Tibial artery (tissue), 4 donors: ENCODE data around the gene HBEGF.

Experiments used
- DNase-seq, 2 donors: peaks; one replicate each; pipeline ENCODE4 v3.0.0-alpha.2; 2019
- H3K27ac ChIP-seq, 2 donors: fragments of 200-600 bp; sonication (generic) in 1 of 2; 1 replicate in 1 of 2; 2 replicates in 1 of 2; pipeline ENCODE4 v1.5.1; 2018 to 2019; ENCODE audit warnings: mild to moderate bottlenecking in 1 of 2
- H3K27me3 ChIP-seq, 2 donors: fragments of 200-600 bp; sonication (generic) in 1 of 2; one replicate each; pipeline versions ENCODE4 v1.5.1 to v1.6.0; 2016 to 2019
- H3K36me3 ChIP-seq, 3 donors: fragments of 200-600 bp; sonication (generic) in 2 of 3; one replicate each; pipeline ENCODE4 v1.5.1; 2016 to 2019; ENCODE audit warnings: mild to moderate bottlenecking in 2 of 3
- H3K4me1 ChIP-seq, 4 donors: fragments of 200-600 bp; sonication (generic) in 2 of 4; 1 replicate in 3 of 4; 2 replicates in 1 of 4; pipeline ENCODE4 v1.5.1; 2016 to 2019
- H3K4me3 ChIP-seq, 2 donors: fragments of 200-600 bp; sonication (generic) in 1 of 2; 1 replicate in 1 of 2; 2 replicates in 1 of 2; pipeline ENCODE4 v1.5.1; 2018 to 2019; ENCODE audit warnings: mild to moderate bottlenecking in 2 of 2
- H3K9me3 ChIP-seq, 3 donors: fragments of 200-600 bp; sonication (generic) in 1 of 3; one replicate each; pipeline ENCODE4 v1.5.1; 2016 to 2019
- CTCF ChIP-seq, 2 experiments: fragments of 200-600 bp in 1 of 2; fragments of 450-650 bp in 1 of 2; IDR thresholded peaks; one replicate each; pipeline ENCODE4 v1.5.1; 2017 to 2019; ENCODE audit warnings: antibody characterized with exemption in 2 of 2, mild to moderate bottlenecking in 1 of 2, moderate library complexity in 1 of 2
- intact Hi-C: fragments of 100-400 bp; cut with DNase I; formaldehyde crosslinking; loops from one replicate; pipeline ENCODE4 v1.15.0; 2023; ENCODE audit warnings: low total_unique reads

HBEGF gene

GRCh38 chr5:140340605-140341121 is 5.7 kb downstream of the HBEGF start:
- peaks cover 0 to 59% (median 36%) of the 10 kb centered on the region in 4 donors for H3K4me1 ChIP-seq

GRCh38 chr5:140339636-140340035 is 6.8 kb downstream of the HBEGF start:
- H3K4me1 ChIP-seq = peaks cover 0 to 50% (median 33%) of the 10 kb centered on the region in 4 donors
- intact Hi-C loops = no loop called here
- peaks cover 0 to 10% (median 0%) of the 10 kb centered on the region in 3 donors for H3K36me3 ChIP-seq

More at GRCh38 chr5:140340605-140341121, 5.7 kb downstream of the HBEGF start:
- intact Hi-C loops = no loop called here
- H3K27ac ChIP-seq = peak overlapping the region; percentile 47 to 50
- H3K4me3 ChIP-seq = no peak overlapping the region
- peaks cover 0 to 3% (median 0%) of the 10 kb centered on the region in 3 donors for H3K36me3 ChIP-seq
- DNase-seq = no peak
- TF ChIP-seq CTCF (IDR thresholded peaks at IDR 0.05) = no peak
- H3K9me3 ChIP-seq = no peaks in the 10 kb centered on the region
- no peaks in the 10 kb centered on the region for H3K27me3 ChIP-seq

GRCh38 chr5:140338908-140339307 is 7.5 kb downstream of the HBEGF start:
- no peak for DNase-seq
- TF ChIP-seq CTCF (IDR thresholded peaks at IDR 0.05) = no peak
- H3K27me3 ChIP-seq = no peaks in the 10 kb centered on the region
- H3K27ac ChIP-seq = no peak overlapping the region
- H3K9me3 ChIP-seq = no peaks in the 10 kb centered on the region
- H3K36me3 ChIP-seq = peaks cover 0 to 17% (median 0%) of the 10 kb centered on the region in 3 donors
- peaks cover 0 to 48% (median 30%) of the 10 kb centered on the region in 4 donors for H3K4me1 ChIP-seq
- intact Hi-C loops = no loop called here
- H3K4me3 ChIP-seq = no peak overlapping the region

More at GRCh38 chr5:140339636-140340035, 6.8 kb downstream of the HBEGF start:
- no peak for DNase-seq
- no peak overlapping the region for H3K4me3 ChIP-seq
- H3K27ac ChIP-seq = no peak overlapping the region
- H3K9me3 ChIP-seq = no peaks in the 10 kb centered on the region
- no peak for TF ChIP-seq CTCF (IDR thresholded peaks at IDR 0.05)
- H3K27me3 ChIP-seq = no peaks in the 10 kb centered on the region

GRCh38 chr5:140338336-140338735 is 8.1 kb downstream of the HBEGF start:
- no peaks in the 10 kb centered on the region for H3K27me3 ChIP-seq
- peaks cover 0 to 23% (median 2%) of the 10 kb centered on the region in 3 donors for H3K36me3 ChIP-seq
- TF ChIP-seq CTCF (IDR thresholded peaks at IDR 0.05) = no peak
- no peaks in the 10 kb centered on the region for H3K9me3 ChIP-seq
- H3K4me1 ChIP-seq = peaks cover 0 to 47% (median 30%) of the 10 kb centered on the region in 4 donors
- H3K27ac ChIP-seq = no peak overlapping the region
- no peak overlapping the region for H3K4me3 ChIP-seq
- intact Hi-C loops = no loop called here
- DNase-seq = no peak

- H3K36me3 ChIP-seq = peaks cover 0 to 27% (median 7%) of the 10 kb centered on the region in 3 donors
Observed at GRCh38 chr5:140337880-140338279, 8.5 kb downstream of the HBEGF start.

More at GRCh38 chr5:140337880-140338279, 8.5 kb downstream of the HBEGF start:
- H3K9me3 ChIP-seq = no peaks in the 10 kb centered on the region
- no peaks in the 10 kb centered on the region for H3K27me3 ChIP-seq
- no peak for TF ChIP-seq CTCF (IDR thresholded peaks at IDR 0.05)
- intact Hi-C loops = no loop called here
- DNase-seq = no peak
- H3K27ac ChIP-seq = peak overlapping the region in 1 of 2 donors; percentile 76
- H3K4me1 ChIP-seq = peaks cover 0 to 43% (median 30%) of the 10 kb centered on the region in 4 donors
- H3K4me3 ChIP-seq = no peak overlapping the region
